KMS-11 (cell line): ENCODE measurements around the gene NOL4L.

Experiments used
- H2AFZ ChIP-seq: fragments of 200-600 bp; sonication (generic); 2 replicates; pipeline ENCODE4 v1.6.1; 2016; ENCODE audit warnings: antibody characterized with exemption, mixed run types, low read depth
- H3K27ac ChIP-seq: fragments of 200-600 bp; sonication (generic); 2 replicates; pipeline ENCODE4 v1.6.1; 2016; ENCODE audit warnings: mild to moderate bottlenecking, mixed run types
- H3K27me3 ChIP-seq: fragments of 200-600 bp; sonication (generic); 2 replicates; pipeline ENCODE4 v1.6.1; 2017; ENCODE audit warnings: mild to moderate bottlenecking, low read depth, mixed run types, moderate library complexity; ENCODE audit not compliant: insufficient read depth
- H3K36me3 ChIP-seq: fragments of 200-600 bp; sonication (generic); 2 replicates; pipeline ENCODE4 v1.6.1; 2017; ENCODE audit warnings: mild to moderate bottlenecking, mixed run types; ENCODE audit not compliant: insufficient read depth
- H3K4me1 ChIP-seq: fragments of 200-600 bp; sonication (generic); 2 replicates; pipeline ENCODE4 v1.6.1; 2016; ENCODE audit warnings: mild to moderate bottlenecking, low read depth, mixed run types; ENCODE audit not compliant: poor library complexity, severe bottlenecking
- H3K4me2 ChIP-seq: fragments of 200-600 bp; sonication (generic); 2 replicates; pipeline ENCODE4 v1.7.0; 2016; ENCODE audit warnings: mild to moderate bottlenecking, mixed run types
- H3K4me3 ChIP-seq: fragments of 200-600 bp; sonication (generic); IDR thresholded peaks from 2 replicates; pipeline ENCODE4 v1.6.1; 2017; ENCODE audit warnings: low read depth, low read length, mixed read lengths; ENCODE audit not compliant: insufficient read depth
- H3K79me2 ChIP-seq: fragments of 200-600 bp; sonication (generic); 2 replicates; pipeline ENCODE4 v1.6.1; 2016; ENCODE audit warnings: low read depth, mixed run types; ENCODE audit not compliant: insufficient read depth
- H3K9ac ChIP-seq: fragments of 200-600 bp; sonication (generic); 2 replicates; pipeline ENCODE4 v1.6.1; 2016; ENCODE audit warnings: mild to moderate bottlenecking, mixed run types
- H4K20me1 ChIP-seq: fragments of 200-600 bp; sonication (generic); 2 replicates; pipeline ENCODE4 v1.6.1; 2016; ENCODE audit warnings: mild to moderate bottlenecking, mixed run types; ENCODE audit not compliant: insufficient read depth
- CTCF ChIP-seq: fragments of 200-600 bp; sonication (generic); conservative IDR thresholded peaks from 2 replicates; pipeline ENCODE4 v1.6.1; 2017; ENCODE audit warnings: low read depth, mild to moderate bottlenecking, antibody characterized with exemption, low read length, moderate library complexity, mixed read lengths

The NOL4L gene

GRCh38 chr20:32511358-32512046 is 73.6 kb downstream of the NOL4L start:
- no peak for TF ChIP-seq CTCF
- Histone ChIP-seq H4K20me1 (no peaks in the 10 kb centered on the region), H3K4me3 (no peak overlapping the region), H3K27ac (no peak overlapping the region), H3K36me3 (no peaks in the 10 kb centered on the region), H3K9ac (no peak overlapping the region), H3K4me2 (no peak overlapping the region), H3K4me1 (peaks cover 51% of the 10 kb centered on the region), H2AFZ (no peak overlapping the region), H3K79me2 (no peaks in the 10 kb centered on the region), H3K27me3 (no peaks in the 10 kb centered on the region)

- TF ChIP-seq CTCF, result no peak
These were observed 74.4 kb downstream of the NOL4L start for GRCh38 chr20:32510601-32511357.

GRCh38 chr20:32510120-32510600 is 75.0 kb downstream of the NOL4L start:
- no peaks in the 10 kb centered on the region for H3K36me3 ChIP-seq
- H3K27ac ChIP-seq, result peak overlapping the region; percentile 83
- no peaks in the 10 kb centered on the region for H4K20me1 ChIP-seq
- no peak overlapping the region for H3K4me3 ChIP-seq
- no peaks in the 10 kb centered on the region for H3K79me2 ChIP-seq
- TF ChIP-seq CTCF, result no peak
- H3K27me3 ChIP-seq, result no peaks in the 10 kb centered on the region
- peak overlapping the region; percentile 7; the same call in 1 of the 2 replicates for H3K9ac ChIP-seq
- peak overlapping the region; percentile 50; the same call in 1 of the 2 replicates for H3K4me2 ChIP-seq
- H3K4me1 ChIP-seq, result peaks cover 64% of the 10 kb centered on the region
- H2AFZ ChIP-seq, result no peak overlapping the region

More at GRCh38 chr20:32510601-32511357, 74.4 kb downstream of the NOL4L start:
- Histone ChIP-seq H4K20me1 (no peaks in the 10 kb centered on the region), H3K27ac (peak overlapping the region; percentile 83), H2AFZ (no peak overlapping the region), H3K4me2 (peak overlapping the region; percentile 50; the same call in 1 of the 2 replicates), H3K4me1 (peaks cover 58% of the 10 kb centered on the region), H3K9ac (peak overlapping the region; percentile 7; the same call in 1 of the 2 replicates), H3K79me2 (no peaks in the 10 kb centered on the region), H3K4me3 (no peak overlapping the region), H3K27me3 (no peaks in the 10 kb centered on the region), H3K36me3 (no peaks in the 10 kb centered on the region)

GRCh38 chr20:32509639-32510066 is 75.5 kb downstream of the NOL4L start:
- Histone ChIP-seq H3K79me2 (no peaks in the 10 kb centered on the region), H3K4me3 (no peak overlapping the region), H3K4me1 (peaks cover 69% of the 10 kb centered on the region), H4K20me1 (no peaks in the 10 kb centered on the region), H3K9ac (peak overlapping the region; percentile 39; the same call in 1 of the 2 replicates), H2AFZ (0 out of 2 replicates have a peak overlapping the region, but pooled peaks have one; percentile 11), H3K27me3 (no peaks in the 10 kb centered on the region), H3K27ac (peak overlapping the region; percentile 83), H3K4me2 (peak overlapping the region; percentile 50; the same call in 1 of the 2 replicates), H3K36me3 (no peaks in the 10 kb centered on the region)
- TF ChIP-seq CTCF, result peak; percentile 24; the same call in 1 of the 2 replicates
